MG63 (cell line): ENCODE results near the gene PRKCE. TPM values are rescaled to one million over a fixed set of nuclear protein-coding genes. Genes with fewer than 3 reads are reported as not detected.

Experiments used
- DNase-seq: peaks from one replicate; pipeline ENCODE4 v3.0.0-alpha.2; 2020
- H3K27me3 ChIP-seq: fragments of 250-450 bp; sonication (Bioruptor Pico); 2 replicates; pipeline ENCODE4 v1.5.1; 2020; ENCODE audit warnings: mild to moderate bottlenecking, moderate library complexity
- H3K36me3 ChIP-seq: fragments of 250-450 bp; sonication (Bioruptor Pico); 2 replicates; pipeline ENCODE4 v1.5.1; 2020; ENCODE audit warnings: mild to moderate bottlenecking, moderate library complexity
- H3K4me3 ChIP-seq: fragments of 250-450 bp; sonication (Bioruptor Pico); 2 replicates; pipeline ENCODE4 v1.5.1; 2020; ENCODE audit warnings: mild to moderate bottlenecking, moderate library complexity
- H3K9me3 ChIP-seq: fragments of 250-450 bp; sonication (Bioruptor Pico); 2 replicates; pipeline ENCODE4 v1.5.1; 2020; ENCODE audit warnings: mild to moderate bottlenecking, moderate library complexity
- total RNA-seq: library from RNA; depleted of rRNA; stranded (reverse); fragments of >200 nt; shearing (Covaris generic); gene quantifications from 2 replicates; pipeline ENCODE4 v1.2.3, GENCODE V29; 2014; ENCODE audit warnings: low replicate concordance

PRKCE gene
- total RNA-seq, 1 experiment from 2014 or later, result 16.9 TPM

GRCh38 chr2:45809205-45809604 is 157.7 kb downstream of the PRKCE start:
- no peaks in the 10 kb centered on the region for H3K36me3 ChIP-seq
- no peak for DNase-seq
- no peaks in the 10 kb centered on the region for H3K27me3 ChIP-seq
- no peak overlapping the region for H3K4me3 ChIP-seq
- H3K9me3 ChIP-seq, result no peaks in the 10 kb centered on the region

- DNase-seq, result peak; percentile 24
- Histone ChIP-seq H3K4me3 (no peak overlapping the region), H3K9me3 (no peaks in the 10 kb centered on the region), H3K27me3 (no peaks in the 10 kb centered on the region), H3K36me3 (no peaks in the 10 kb centered on the region)
These were observed 160.6 kb downstream of the PRKCE start for GRCh38 chr2:45812011-45812500.

- Histone ChIP-seq H3K4me3 (no peak overlapping the region), H3K9me3 (no peaks in the 10 kb centered on the region), H3K27me3 (no peaks in the 10 kb centered on the region), H3K36me3 (no peaks in the 10 kb centered on the region)
- DNase-seq, result peak; percentile 24
These were observed 161.8 kb downstream of the PRKCE start for GRCh38 chr2:45813003-45813941.

GRCh38 chr2:45814488-45814887 is 163.0 kb downstream of the PRKCE start:
- H3K27me3 ChIP-seq, result no peaks in the 10 kb centered on the region
- H3K36me3 ChIP-seq, result no peaks in the 10 kb centered on the region
- no peak for DNase-seq
- no peaks in the 10 kb centered on the region for H3K9me3 ChIP-seq
- no peak overlapping the region for H3K4me3 ChIP-seq

- no peak for DNase-seq
- Histone ChIP-seq H3K9me3 (no peaks in the 10 kb centered on the region), H3K27me3 (no peaks in the 10 kb centered on the region), H3K36me3 (no peaks in the 10 kb centered on the region), H3K4me3 (no peak overlapping the region)
These were observed 163.6 kb downstream of the PRKCE start for GRCh38 chr2:45814951-45815621.

- Histone ChIP-seq H3K4me3 (no peak overlapping the region), H3K9me3 (no peaks in the 10 kb centered on the region), H3K27me3 (no peaks in the 10 kb centered on the region), H3K36me3 (no peaks in the 10 kb centered on the region)
- peak; percentile 93 for DNase-seq
These were observed 164.8 kb downstream of the PRKCE start for GRCh38 chr2:45816272-45816671.

GRCh38 chr2:45818591-45818990 is 167.1 kb downstream of the PRKCE start:
- Histone ChIP-seq H3K36me3 (no peaks in the 10 kb centered on the region), H3K27me3 (no peaks in the 10 kb centered on the region), H3K4me3 (no peak overlapping the region), H3K9me3 (no peaks in the 10 kb centered on the region)
- DNase-seq, result no peak

- no peak for DNase-seq
- H3K4me3 ChIP-seq, result no peak overlapping the region
These were observed 168.6 kb downstream of the PRKCE start for GRCh38 chr2:45820048-45820447.

GRCh38 chr2:45821558-45822271 is 170.2 kb downstream of the PRKCE start:
- Histone ChIP-seq H3K4me3 (no peak overlapping the region), H3K9me3 (no peaks in the 10 kb centered on the region), H3K27me3 (no peaks in the 10 kb centered on the region), H3K36me3 (no peaks in the 10 kb centered on the region)
- DNase-seq, result no peak

More at GRCh38 chr2:45820048-45820447, 168.6 kb downstream of the PRKCE start:
- Histone ChIP-seq H3K36me3 (no peaks in the 10 kb centered on the region), H3K27me3 (no peaks in the 10 kb centered on the region), H3K9me3 (no peaks in the 10 kb centered on the region)

- Histone ChIP-seq H3K36me3 (no peaks in the 10 kb centered on the region), H3K9me3 (no peaks in the 10 kb centered on the region)
- DNase-seq, result no peak
These were observed 170.8 kb downstream of the PRKCE start for GRCh38 chr2:45822272-45822630.

GRCh38 chr2:45823723-45824206 is 172.3 kb downstream of the PRKCE start:
- DNase-seq, result peak; percentile 99

More at GRCh38 chr2:45822272-45822630, 170.8 kb downstream of the PRKCE start:
- Histone ChIP-seq H3K27me3 (no peaks in the 10 kb centered on the region), H3K4me3 (no peak overlapping the region)

GRCh38 chr2:45825001-45825651 is 173.7 kb downstream of the PRKCE start:
- H3K36me3 ChIP-seq, result no peaks in the 10 kb centered on the region
- H3K9me3 ChIP-seq, result peaks cover 3% of the 10 kb centered on the region
- DNase-seq, result no peak
- no peaks in the 10 kb centered on the region for H3K27me3 ChIP-seq
- no peak overlapping the region for H3K4me3 ChIP-seq

More at GRCh38 chr2:45823723-45824206, 172.3 kb downstream of the PRKCE start:
- Histone ChIP-seq H3K36me3 (no peaks in the 10 kb centered on the region), H3K9me3 (no peaks in the 10 kb centered on the region), H3K4me3 (no peak overlapping the region), H3K27me3 (no peaks in the 10 kb centered on the region)

GRCh38 chr2:45826460-45826859 is 175.0 kb downstream of the PRKCE start:
- DNase-seq, result no peak

GRCh38 chr2:45826884-45827635 is 175.6 kb downstream of the PRKCE start:
- H3K27me3 ChIP-seq, result no peaks in the 10 kb centered on the region
- no peaks in the 10 kb centered on the region for H3K36me3 ChIP-seq
- no peak overlapping the region for H3K4me3 ChIP-seq
- DNase-seq, result peak; percentile 97
- peaks cover 10% of the 10 kb centered on the region for H3K9me3 ChIP-seq

More at GRCh38 chr2:45826460-45826859, 175.0 kb downstream of the PRKCE start:
- Histone ChIP-seq H3K9me3 (peaks cover 10% of the 10 kb centered on the region), H3K4me3 (no peak overlapping the region), H3K36me3 (no peaks in the 10 kb centered on the region), H3K27me3 (no peaks in the 10 kb centered on the region)

GRCh38 chr2:45830322-45830721 is 178.8 kb downstream of the PRKCE start:
- H3K36me3 ChIP-seq, result no peaks in the 10 kb centered on the region
- no peak for DNase-seq
- peaks cover 10% of the 10 kb centered on the region for H3K9me3 ChIP-seq
- H3K4me3 ChIP-seq, result no peak overlapping the region
- H3K27me3 ChIP-seq, result no peaks in the 10 kb centered on the region
